Stimulated activated CD8-positive, alpha-beta memory T cell treated with anti-CD3 and anti-CD28 coated beads, Interleukin-15, amount 100 ng/mL, for 1 hour (primary cell): ENCODE measurements around the gene AFAP1.
A peak's percentile ranks its signal among the peaks of the same experiment; 100 is the strongest.

Experiments used
- DNase-seq: peaks from one replicate; pipeline ENCODE4 v3.0.0-alpha.2; 2020; ENCODE audit warnings: low read depth

The AFAP1 gene

GRCh38 chr4:7769396-7770223, 170.1 kb downstream of the AFAP1 start:
- DNase-seq = no peak

- no peak for DNase-seq
Measured at GRCh38 chr4:7768736-7769135, 170.9 kb downstream of the AFAP1 start.

- DNase-seq = no peak
Measured at GRCh38 chr4:7767966-7768365, 171.7 kb downstream of the AFAP1 start.

- no peak for DNase-seq
Measured at GRCh38 chr4:7767526-7767925, 172.1 kb downstream of the AFAP1 start.

- no peak for DNase-seq
Measured at GRCh38 chr4:7766661-7767345, 172.9 kb downstream of the AFAP1 start.

GRCh38 chr4:7766086-7766485, 173.6 kb downstream of the AFAP1 start:
- no peak for DNase-seq

GRCh38 chr4:7765666-7766065, 174.0 kb downstream of the AFAP1 start:
- no peak for DNase-seq

GRCh38 chr4:7764466-7764865, 175.2 kb downstream of the AFAP1 start:
- DNase-seq = no peak

GRCh38 chr4:7763788-7764187, 175.9 kb downstream of the AFAP1 start:
- DNase-seq = no peak

GRCh38 chr4:7763106-7763505, 176.6 kb downstream of the AFAP1 start:
- DNase-seq = no peak

GRCh38 chr4:7762376-7763030, 177.2 kb downstream of the AFAP1 start:
- no peak for DNase-seq

- peak; percentile 30 for DNase-seq
Measured at GRCh38 chr4:7761720-7762119, 177.9 kb downstream of the AFAP1 start.

GRCh38 chr4:7761312-7761711, 178.3 kb downstream of the AFAP1 start:
- no peak for DNase-seq

GRCh38 chr4:7760706-7761105, 179.0 kb downstream of the AFAP1 start:
- no peak for DNase-seq

- no peak for DNase-seq
Measured at GRCh38 chr4:7760228-7760627, 179.4 kb downstream of the AFAP1 start.

GRCh38 chr4:7759635-7760034, 180.0 kb downstream of the AFAP1 start:
- DNase-seq = no peak

- peak; percentile 25 for DNase-seq
Measured at GRCh38 chr4:7759216-7759615, 180.4 kb downstream of the AFAP1 start.

- no peak for DNase-seq
Measured at GRCh38 chr4:7758476-7758875, 181.2 kb downstream of the AFAP1 start.

- DNase-seq = no peak
Measured at GRCh38 chr4:7757501-7758471, 181.9 kb downstream of the AFAP1 start.

- no peak for DNase-seq
Measured at GRCh38 chr4:7756561-7757355, 182.9 kb downstream of the AFAP1 start.

- no peak for DNase-seq
Measured at GRCh38 chr4:7756071-7756470, 183.6 kb downstream of the AFAP1 start.
